HTERT RPE-1 (cell line): ENCODE results near the gene AZIN2.
"Not testable (repeated sequence)": the region's sequence is repeated elsewhere in the genome, so short reads cannot be mapped to it uniquely, and the experiment has no call there.

Source experiments
- in situ Hi-C: fragments of 300-500 bp; cut with MboI; formaldehyde crosslinking; loops from 4 replicates; pipeline ENCODE4 v1.14.3; 2020; ENCODE audit warnings: low sequenced_read_pairs

AZIN2 gene

GRCh38 chr1:33080885-33081553 is at the start of gene AZIN2:
TSS of gene AZIN2 (plus strand) at chr1:33081153. CDS start at chr1:33082250, 1,097 bp downstream.
- in situ Hi-C loops, result no loop called here

GRCh38 chr1:33031506-33031905 is 49.4 kb upstream of the AZIN2 start:
- in situ Hi-C loops, result no loop called here

- in situ Hi-C loops, result no loop called here
Measured at GRCh38 chr1:33032126-33032869, 48.7 kb upstream of the AZIN2 start.

GRCh38 chr1:33036051-33036525 is 44.9 kb upstream of the AZIN2 start:
- in situ Hi-C loops, result no loop called here

- in situ Hi-C loops, result no loop called here
Measured at GRCh38 chr1:33036526-33037503, 44.1 kb upstream of the AZIN2 start, which contains the start of gene AK2. TSS of gene AK2 (minus strand) at chr1:33036883. CDS start at chr1:33036828, 55 bp downstream.

- in situ Hi-C loops, result no loop called here
Measured at GRCh38 chr1:33039840-33040239, 41.1 kb upstream of the AZIN2 start.

- in situ Hi-C loops, result no loop called here
Measured at GRCh38 chr1:33041026-33041425, 39.9 kb upstream of the AZIN2 start.

- in situ Hi-C loops, result no loop called here
Measured at GRCh38 chr1:33042831-33043230, 38.1 kb upstream of the AZIN2 start.

- in situ Hi-C loops, result no loop called here
Measured at GRCh38 chr1:33043267-33044092, 37.5 kb upstream of the AZIN2 start.

GRCh38 chr1:33045246-33045645 is 35.7 kb upstream of the AZIN2 start:
- in situ Hi-C loops, result no loop called here

GRCh38 chr1:33045814-33046213 is 35.1 kb upstream of the AZIN2 start:
- in situ Hi-C loops, result no loop called here

GRCh38 chr1:33046234-33046633 is 34.7 kb upstream of the AZIN2 start:
- in situ Hi-C loops, result not testable (repeated sequence)

GRCh38 chr1:33047290-33047689 is 33.7 kb upstream of the AZIN2 start:
- in situ Hi-C loops, result no loop called here

- in situ Hi-C loops, result no loop called here
Measured at GRCh38 chr1:33047839-33048305, 33.1 kb upstream of the AZIN2 start.

GRCh38 chr1:33048426-33048825 is 32.5 kb upstream of the AZIN2 start:
- in situ Hi-C loops, result no loop called here

- in situ Hi-C loops, result no loop called here
Measured at GRCh38 chr1:33049371-33049770, 31.6 kb upstream of the AZIN2 start.

- in situ Hi-C loops, result no loop called here
Measured at GRCh38 chr1:33050221-33051076, 30.5 kb upstream of the AZIN2 start.

GRCh38 chr1:33055210-33056008 is 25.5 kb upstream of the AZIN2 start:
- in situ Hi-C loops, result no loop called here
